LNCaP clone FGC (cell line): ENCODE data around the gene AFF1.

Experiments
- DNase-seq: peaks from one replicate; pipeline ENCODE4 v3.0.0-alpha.2; 2011; ENCODE audit warnings: low read depth
- H3K4me3 ChIP-seq: 2 replicates; pipeline ENCODE4 v1.5.1; 2011; ENCODE audit warnings: mild to moderate bottlenecking, low read depth, low read length, control low read depth
- CTCF ChIP-seq: IDR thresholded peaks from 2 replicates; pipeline ENCODE4 v1.5.1; 2012; ENCODE audit warnings: mild to moderate bottlenecking; ENCODE audit not compliant: control insufficient read depth, insufficient read depth; ENCODE audit errors: extremely low read depth

The AFF1 gene

GRCh38 chr4:87044511-87045233, 109.9 kb downstream of the AFF1 start:
- H3K4me3 ChIP-seq = no peak overlapping the region
- TF ChIP-seq CTCF = no peak
- no peak for DNase-seq

- no peak for DNase-seq
- no peak for TF ChIP-seq CTCF
- no peak overlapping the region for H3K4me3 ChIP-seq
Measured at GRCh38 chr4:87045234-87045558, 110.4 kb downstream of the AFF1 start.

DNA sequence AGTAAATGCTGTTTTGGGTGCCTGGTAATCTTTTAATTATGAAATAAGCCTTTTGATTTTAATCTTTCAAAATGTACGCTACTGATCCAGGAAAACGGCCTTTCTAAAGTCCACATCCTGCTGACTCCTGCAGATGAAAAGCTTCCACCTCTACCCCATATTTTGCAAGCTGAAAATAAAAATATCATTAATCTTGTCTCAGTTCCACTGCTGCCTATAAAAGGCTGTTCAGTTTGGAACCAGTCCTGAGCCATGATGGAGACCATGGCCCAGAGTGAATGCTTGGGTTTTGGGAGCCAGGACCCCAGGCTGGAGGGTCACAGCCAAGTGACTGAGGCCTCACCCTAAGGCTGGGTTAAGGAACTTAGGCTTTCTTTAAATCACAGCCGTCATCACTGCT, 110.8 kb downstream of the AFF1 start:
- H3K4me3 ChIP-seq = no peak overlapping the region
- TF ChIP-seq CTCF = no peak
- no peak for DNase-seq

GRCh38 chr4:87046121-87046551, 111.3 kb downstream of the AFF1 start:
- DNase-seq = no peak
- no peak for TF ChIP-seq CTCF
- H3K4me3 ChIP-seq = no peak overlapping the region

DNA sequence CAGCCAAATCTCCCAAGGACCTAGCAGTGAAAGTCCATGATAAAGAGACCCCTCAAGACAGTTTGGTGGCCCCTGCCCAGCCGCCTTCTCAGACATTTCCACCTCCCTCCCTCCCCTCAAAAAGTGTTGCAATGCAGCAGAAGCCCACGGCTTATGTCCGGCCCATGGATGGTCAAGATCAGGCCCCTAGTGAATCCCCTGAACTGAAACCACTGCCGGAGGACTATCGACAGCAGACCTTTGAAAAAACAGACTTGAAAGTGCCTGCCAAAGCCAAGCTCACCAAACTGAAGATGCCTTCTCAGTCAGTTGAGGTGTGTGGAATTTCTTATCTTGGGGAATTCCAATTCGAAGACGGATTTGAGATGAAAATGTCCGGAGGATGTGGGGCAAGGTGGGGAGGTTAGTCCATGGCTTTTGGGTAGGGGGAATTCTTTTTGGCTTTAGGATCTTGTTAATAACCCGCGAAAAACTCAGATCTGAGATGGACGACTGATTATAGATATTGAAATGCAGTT, 112.5 kb downstream of the AFF1 start:
- H3K4me3 ChIP-seq = no peak overlapping the region
- no peak for DNase-seq
- no peak for TF ChIP-seq CTCF

GRCh38 chr4:87049508-87049907, 114.7 kb downstream of the AFF1 start:
- H3K4me3 ChIP-seq = no peak overlapping the region
- no peak for DNase-seq
- TF ChIP-seq CTCF = no peak

DNA sequence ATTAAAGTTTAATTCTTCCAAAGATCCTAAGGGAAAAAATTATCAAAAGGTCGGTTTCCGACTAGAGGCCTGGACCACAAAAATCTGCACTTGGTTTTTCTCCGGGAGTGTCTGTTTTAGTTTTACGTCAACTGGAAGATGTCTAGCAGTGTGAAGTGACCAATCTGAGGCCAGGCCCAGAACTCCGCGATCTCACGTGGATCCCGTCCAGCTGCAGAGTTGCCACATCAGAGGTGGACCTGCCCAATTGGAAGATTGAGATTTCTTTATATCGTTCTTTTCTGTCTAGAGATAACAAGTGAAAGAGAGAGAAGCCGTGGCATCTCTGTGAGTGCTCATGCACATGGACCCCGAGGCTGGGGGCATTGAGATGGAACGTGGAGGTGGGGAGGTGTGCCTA, 115.8 kb downstream of the AFF1 start:
- H3K4me3 ChIP-seq = no peak overlapping the region
- TF ChIP-seq CTCF = no peak
- no peak for DNase-seq
